HCT116 (cell line): ENCODE measurements around the gene AOAH. TPM values are rescaled to one million over a fixed set of nuclear protein-coding genes. Genes with fewer than 3 reads are reported as not detected.

Experiments used
- ATAC-seq: fragments of 200-7000 bp; cut with Tn5 transposase; 2 replicates; pipeline ENCODE4 v1.9.1; 2020; ENCODE audit warnings: mild to moderate bottlenecking, moderate library complexity
- BruUV-seq: library from RNA; stranded (reverse); fragments of 400-500 nt; replicated peaks from 2 replicates; lab custom pipeline; 2021; lab: Mats Ljungman, UMichigan
- CTCF ChIA-PET: fragments of 300-600 bp; sonication (Branson Sonifier 250); formaldehyde crosslinking; loops from one replicate; lab custom pipeline; 2021; ENCODE audit warnings: antibody characterized with exemption; lab: Charles Lee
- POLR2A ChIA-PET: fragments of 300-600, 350-600 bp; sonication (Branson Sonifier 250); formaldehyde crosslinking; loops from one replicate; lab custom pipeline; 2021; ENCODE audit warnings: antibody characterized with exemption; lab: Charles Lee
- RAD21 ChIA-PET, 2 experiments: fragments of 300-600 bp; sonication (Branson Sonifier 250); formaldehyde crosslinking; loops; one replicate each; lab custom pipeline; 2023; ENCODE audit warnings: low total read pairs in 2 of 2; ENCODE audit not compliant: uncharacterized antibody in 2 of 2, unreplicated experiment in 2 of 2, low non-redundant PET in 1 of 2; lab: Charles Lee
- DNase-seq: peaks from one replicate; pipeline ENCODE4 v3.0.0-alpha.2; 2010; ENCODE audit warnings: low read depth, low spot score
- H2AFZ ChIP-seq: fragments of 200-600 bp; shearing (Covaris generic), sonication (generic); 2 replicates; pipeline ENCODE4 v1.6.1; 2017; ENCODE audit warnings: low read depth, mixed run types, mixed read lengths, antibody characterized with exemption, low read length; ENCODE audit not compliant: poor library complexity, severe bottlenecking
- H3K27ac ChIP-seq: 2 replicates; pipeline ENCODE4 v1.5.1; 2012; ENCODE audit warnings: low read depth, low read length
- H3K27me3 ChIP-seq: fragments of 200-600 bp; sonication (generic); 2 replicates; pipeline ENCODE4 v1.6.1; 2016; ENCODE audit warnings: mixed run types, low read length, mixed read lengths; ENCODE audit not compliant: insufficient read depth
- H3K36me3 ChIP-seq, 2 experiments: fragments of 200-500 bp in 1 of 2; fragments of 200-600 bp in 1 of 2; sonication (Bioruptor generic) in 1 of 2; sonication (generic) in 1 of 2; 2 replicates each; pipeline versions ENCODE4 v1.5.1 to v1.6.1; 2014 to 2016; ENCODE audit warnings: low read length in 2 of 2, inconsistent platforms in 1 of 2, mixed read lengths in 1 of 2, mixed run types in 1 of 2; ENCODE audit not compliant: insufficient read depth in 2 of 2, control insufficient read depth in 1 of 2
- H3K4me1 ChIP-seq, 2 experiments: fragments of 200-600 bp in 1 of 2; sonication (generic) in 1 of 2; 2 replicates each; pipeline versions ENCODE4 v1.5.1 to v1.6.1; 2012 to 2017; ENCODE audit warnings: low read length in 2 of 2, inconsistent platforms in 1 of 2, mild to moderate bottlenecking in 1 of 2, mixed read lengths in 1 of 2, mixed run types in 1 of 2, moderate library complexity in 1 of 2; ENCODE audit not compliant: insufficient read depth in 2 of 2, control insufficient read depth in 1 of 2
- H3K4me2 ChIP-seq: fragments of 200-600 bp; sonication (generic); 2 replicates; pipeline ENCODE4 v1.6.1; 2017; ENCODE audit warnings: mixed run types, low read length, mixed read lengths
- H3K4me3 ChIP-seq, 2 experiments: fragments of 200-600 bp in 1 of 2; sonication (generic) in 1 of 2; replicated peaks in 1 of 2; 2 replicates each; pipeline ENCODE4 v1.5.1; 2011 to 2016; ENCODE audit warnings: low read length in 2 of 2, control low read depth in 1 of 2, low read depth in 1 of 2, mild to moderate bottlenecking in 1 of 2, mixed read lengths in 1 of 2, mixed run types in 1 of 2
- H3K79me2 ChIP-seq: fragments of 200-600 bp; sonication (generic); 2 replicates; pipeline ENCODE4 v1.6.1; 2017; ENCODE audit warnings: mild to moderate bottlenecking, mixed run types, low read length, moderate library complexity, mixed read lengths; ENCODE audit not compliant: insufficient read depth
- H3K9ac ChIP-seq: fragments of 200-600 bp; sonication (generic); 2 replicates; pipeline ENCODE4 v1.6.1; 2016; ENCODE audit warnings: low read length, mixed read lengths
- H3K9me2 ChIP-seq: fragments of 200-600 bp; sonication (generic), shearing (Covaris generic); 2 replicates; pipeline ENCODE4 v1.6.1; 2017; ENCODE audit warnings: mixed run types, mild to moderate bottlenecking, moderate library complexity; ENCODE audit not compliant: insufficient read depth
- H3K9me3 ChIP-seq, 2 experiments: fragments of 200-500 bp in 1 of 2; fragments of 200-600 bp in 1 of 2; sonication (Bioruptor generic) in 1 of 2; sonication (generic) in 1 of 2; 2 replicates each; pipeline ENCODE4 v1.6.1; 2014 to 2017; ENCODE audit warnings: low read length in 2 of 2, mixed read lengths in 2 of 2, inconsistent platforms in 1 of 2, low read depth in 1 of 2, mild to moderate bottlenecking in 1 of 2, mixed run types in 1 of 2, moderate library complexity in 1 of 2; ENCODE audit not compliant: control insufficient read depth in 1 of 2, insufficient read depth in 1 of 2
- H4K20me1 ChIP-seq: fragments of 200-600 bp; sonication (generic), shearing (Covaris generic); 2 replicates; pipeline ENCODE4 v1.6.1; 2017; ENCODE audit warnings: mixed run types, mild to moderate bottlenecking, moderate library complexity; ENCODE audit not compliant: insufficient read depth
- ATF3 ChIP-seq: IDR thresholded peaks from 2 replicates; pipeline ENCODE4 v1.6.1; 2012
- CEBPB ChIP-seq: IDR thresholded peaks from 2 replicates; pipeline ENCODE4 v1.6.1; 2012; ENCODE audit warnings: low read depth
- CTCF ChIP-seq, 3 experiments: fragments of 200-600 bp in 1 of 3; sonication (generic) in 1 of 3; IDR thresholded peaks in 2 of 3; conservative IDR thresholded peaks in 1 of 3; 2 replicates each; pipeline ENCODE4 v1.5.1; 2012 to 2017; ENCODE audit warnings: low read depth in 2 of 3, low read length in 2 of 3, antibody characterized with exemption in 1 of 3, borderline replicate concordance in 1 of 3, control low read depth in 1 of 3, mild to moderate bottlenecking in 1 of 3, mixed read lengths in 1 of 3, mixed run types in 1 of 3, moderate library complexity in 1 of 3; ENCODE audit not compliant: insufficient read depth in 1 of 3
- ELF1 ChIP-seq: IDR thresholded peaks from 2 replicates; pipeline ENCODE4 v1.6.1; 2012; ENCODE audit warnings: low read depth, borderline replicate concordance
- EZH2 ChIP-seq: fragments of 200-600 bp; sonication (generic); IDR thresholded peaks from 2 replicates; pipeline ENCODE4 v1.6.1; 2017; ENCODE audit warnings: antibody characterized with exemption, mixed run types
- EZH2phosphoT487 ChIP-seq: fragments of 200-600 bp; IDR thresholded peaks from 2 replicates; pipeline ENCODE4 v1.6.1; 2018; ENCODE audit warnings: antibody characterized with exemption, borderline replicate concordance
- FOSL1 ChIP-seq: IDR thresholded peaks from 2 replicates; pipeline ENCODE4 v1.6.1; 2012; ENCODE audit warnings: low read depth
- JUND ChIP-seq: IDR thresholded peaks from 2 replicates; pipeline ENCODE4 v1.6.1; 2012
- MAX ChIP-seq: IDR thresholded peaks from 2 replicates; pipeline ENCODE4 v1.6.1; 2012
- POLR2A ChIP-seq: IDR thresholded peaks from 2 replicates; pipeline ENCODE4 v1.7.0; 2011; ENCODE audit warnings: borderline replicate concordance; ENCODE audit not compliant: insufficient read depth, insufficient read length; ENCODE audit errors: extremely low read depth
- SIN3A ChIP-seq: IDR thresholded peaks from 2 replicates; pipeline ENCODE4 v1.6.1; 2012; ENCODE audit warnings: low read depth
- SP1 ChIP-seq: IDR thresholded peaks from 2 replicates; pipeline ENCODE4 v1.6.1; 2012; ENCODE audit warnings: low read depth
- SRF ChIP-seq: IDR thresholded peaks from 2 replicates; pipeline ENCODE4 v1.6.1; 2012; ENCODE audit warnings: low read depth
- TCF7L2 ChIP-seq: IDR thresholded peaks from 2 replicates; pipeline ENCODE4 v1.7.0; 2011; ENCODE audit warnings: borderline replicate concordance, inconsistent platforms; ENCODE audit not compliant: insufficient read depth, insufficient read length; ENCODE audit errors: extremely low read depth
- YY1 ChIP-seq: IDR thresholded peaks from 2 replicates; pipeline ENCODE4 v1.6.1; 2011; ENCODE audit warnings: low read length, low read depth, moderate library complexity, mild to moderate bottlenecking; ENCODE audit not compliant: insufficient replicate concordance; ENCODE audit errors: extremely low read depth
- ZFX ChIP-seq: fragments of 450-650 bp; IDR thresholded peaks from 2 replicates; pipeline ENCODE4 v1.6.1; 2017
- ZNF274 ChIP-seq: fragments of 200-500 bp; sonication (Bioruptor generic); IDR thresholded peaks from 2 replicates; pipeline ENCODE4 v1.6.1; 2014; ENCODE audit warnings: mild to moderate bottlenecking, low read depth, low read length, inconsistent platforms
- intact Hi-C: fragments of 100-400 bp; cut with micrococcal nuclease; formaldehyde crosslinking; loops from 2 replicates; pipeline ENCODE4 v1.10.0; 2022
- total RNA-seq: library from RNA; stranded (reverse); gene quantifications from one replicate; pipeline ENCODE4 v1.2.1, GENCODE V29; 2021; ENCODE audit not compliant: unreplicated experiment

AOAH gene
- total RNA-seq, 1 experiment from 2014 or later = 1.1 TPM

- no peaks in the 10 kb centered on the region for H3K9me2 ChIP-seq
- ChIA-PET POLR2A (no interaction called here), CTCF (no interaction called here)
- no peak for DNase-seq
- no peaks in the 10 kb centered on the region for H3K9me3 ChIP-seq
- no TSS peak for BruUV-seq
- no peak overlapping the region for H2AFZ ChIP-seq
- no peaks in the 10 kb centered on the region for H3K36me3 ChIP-seq
- no peak overlapping the region for H3K9ac ChIP-seq
- no peak overlapping the region for H3K4me3 ChIP-seq
- no peaks in the 10 kb centered on the region for H3K4me1 ChIP-seq
- H3K27ac ChIP-seq = no peak overlapping the region
- intact Hi-C loops = no loop called here
- TF ChIP-seq ATF3 (no peak), SP1 (no peak), FOSL1 (no peak), EZH2phosphoT487 (no peak), MAX (no peak), EZH2 (no peak), SRF (no peak), TCF7L2 (no peak), SIN3A (no peak), CEBPB (no peak), ELF1 (no peak), ZNF274 (no peak), YY1 (no peak), JUND (no peak), POLR2A (no peak), ZFX (no peak), CTCF (IDR thresholded peaks at IDR 0.05 in 2 of 3, conservative IDR thresholded peaks at IDR 0.05 in 1 of 3; ENCODE audit: borderline replicate concordance in 1 of 3, insufficient read depth in 1 of 3, low read depth in 2 of 3, low read length in 2 of 3) (no peak)
- TF ChIP-seq, all 23 proteins: peak for 0
- Histone ChIP-seq H3K4me2 (no peak overlapping the region), H4K20me1 (no peaks in the 10 kb centered on the region), H3K27me3 (no peaks in the 10 kb centered on the region), H3K79me2 (no peaks in the 10 kb centered on the region)
- RAD21 ChIA-PET = no interaction called here
- ATAC-seq = no peak
Measured at GRCh38 chr7:36623247-36623646, 101.0 kb downstream of the AOAH start.
